Measurements from ENCODE around the gene PTPRJ.
"Not testable (repeated sequence)": the region's sequence is repeated elsewhere in the genome, so short reads cannot be mapped to it uniquely, and the experiment has no call there.

Gene PTPRJ

DNA sequence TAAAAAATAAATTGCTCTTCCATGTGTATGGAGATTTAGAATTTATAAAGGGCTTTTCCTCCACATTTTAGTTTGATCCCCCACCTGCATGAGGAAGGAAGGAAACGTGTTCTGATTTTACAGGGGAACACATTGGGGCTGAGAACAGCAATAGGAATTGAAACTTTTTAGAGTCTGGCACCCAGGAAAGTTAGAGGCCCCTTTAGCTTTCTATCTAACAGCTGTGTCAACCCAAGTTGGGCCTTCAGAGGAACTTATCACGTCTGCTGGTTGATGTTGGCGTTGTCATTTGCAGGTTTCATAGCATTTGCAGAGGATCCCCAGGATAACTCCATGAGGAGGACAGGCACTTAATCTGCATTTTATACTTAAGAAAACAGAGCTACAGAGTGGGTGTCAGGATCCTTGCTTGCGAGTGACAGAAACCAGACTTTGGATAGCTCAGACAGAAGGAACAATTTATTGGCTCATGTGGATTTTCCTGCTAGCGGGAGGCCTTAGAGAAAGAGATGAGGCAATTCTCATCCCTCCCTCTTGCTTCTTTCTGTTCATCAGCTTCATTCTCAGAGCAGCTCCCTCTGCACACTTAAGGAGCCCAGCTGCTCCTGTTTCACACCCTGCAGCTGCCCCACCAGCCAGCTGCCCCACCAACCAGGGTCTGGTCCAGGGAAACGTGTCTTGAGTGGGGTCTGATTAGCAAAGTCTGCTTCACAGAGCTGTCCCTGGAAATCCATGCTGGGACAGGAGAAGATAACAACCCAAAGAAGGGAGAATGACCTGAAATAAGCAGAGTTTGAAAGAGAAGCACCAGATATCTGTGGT, 143.8 kb downstream of the PTPRJ start:
- DNase-seq: no peak

DNA sequence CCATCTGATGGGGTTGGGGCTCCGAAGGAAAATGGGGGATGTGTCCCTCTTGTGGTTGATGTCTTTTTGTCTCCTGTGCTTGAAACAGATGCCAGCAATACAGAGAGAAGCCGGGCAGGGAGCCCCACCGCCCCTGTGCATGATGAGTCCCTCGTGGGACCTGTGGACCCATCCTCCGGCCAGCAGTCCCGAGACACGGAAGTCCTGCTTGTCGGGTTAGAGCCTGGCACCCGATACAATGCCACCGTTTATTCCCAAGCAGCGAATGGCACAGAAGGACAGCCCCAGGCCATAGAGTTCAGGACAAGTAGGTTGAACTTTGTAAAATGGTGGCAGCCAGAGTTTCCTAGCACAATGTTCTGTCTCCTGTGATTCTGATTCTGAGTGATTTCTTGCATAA, 144.5 kb downstream of the PTPRJ start:
- no peak for DNase-seq

DNA sequence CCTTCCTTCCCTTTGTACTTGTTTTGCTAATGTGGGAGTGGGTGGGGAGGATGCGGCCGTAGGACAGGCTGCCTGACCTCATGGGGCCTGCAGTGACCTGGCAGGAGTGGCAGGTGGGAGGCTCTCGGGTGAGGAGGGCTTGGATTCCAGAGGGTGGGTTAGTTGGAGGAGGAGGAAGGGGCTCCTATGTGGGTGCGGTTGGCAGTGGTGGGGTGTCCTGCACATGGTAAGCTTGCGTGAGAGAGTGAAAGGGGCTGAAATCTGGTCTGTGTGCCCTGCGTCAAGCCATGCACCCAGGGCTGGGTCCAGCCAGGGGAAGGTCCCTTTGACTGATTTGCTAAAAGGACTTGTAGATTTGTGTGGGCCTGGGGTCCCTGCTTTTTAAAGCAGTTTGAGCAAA, 145.5 kb downstream of the PTPRJ start:
- DNase-seq: no peak

DNA sequence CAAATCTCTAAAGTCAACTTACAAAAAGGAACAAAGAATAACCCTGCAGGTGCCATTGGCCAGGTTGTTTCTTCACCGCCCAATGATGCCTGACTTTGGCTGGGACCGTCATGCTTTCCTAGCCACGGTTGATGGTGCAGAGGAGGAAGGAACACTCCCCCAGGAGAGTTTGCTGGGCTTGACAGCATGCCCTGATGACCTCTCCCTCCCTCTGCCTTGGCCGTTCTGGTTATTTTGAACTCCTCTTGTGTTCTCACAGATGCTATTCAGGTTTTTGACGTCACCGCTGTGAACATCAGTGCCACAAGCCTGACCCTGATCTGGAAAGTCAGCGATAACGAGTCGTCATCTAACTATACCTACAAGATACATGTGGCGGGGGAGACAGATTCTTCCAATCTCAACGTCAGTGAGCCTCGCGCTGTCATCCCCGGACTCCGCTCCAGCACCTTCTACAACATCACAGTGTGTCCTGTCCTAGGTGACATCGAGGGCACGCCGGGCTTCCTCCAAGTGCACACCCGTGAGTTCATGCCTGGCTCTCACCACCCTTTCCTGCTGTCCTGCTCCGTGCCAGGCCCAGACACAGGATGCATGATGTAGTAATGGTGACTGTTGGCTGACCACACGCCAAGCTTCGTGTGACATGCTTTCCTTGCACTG, 147.3 kb downstream of the PTPRJ start:
- no peak for DNase-seq

DNA sequence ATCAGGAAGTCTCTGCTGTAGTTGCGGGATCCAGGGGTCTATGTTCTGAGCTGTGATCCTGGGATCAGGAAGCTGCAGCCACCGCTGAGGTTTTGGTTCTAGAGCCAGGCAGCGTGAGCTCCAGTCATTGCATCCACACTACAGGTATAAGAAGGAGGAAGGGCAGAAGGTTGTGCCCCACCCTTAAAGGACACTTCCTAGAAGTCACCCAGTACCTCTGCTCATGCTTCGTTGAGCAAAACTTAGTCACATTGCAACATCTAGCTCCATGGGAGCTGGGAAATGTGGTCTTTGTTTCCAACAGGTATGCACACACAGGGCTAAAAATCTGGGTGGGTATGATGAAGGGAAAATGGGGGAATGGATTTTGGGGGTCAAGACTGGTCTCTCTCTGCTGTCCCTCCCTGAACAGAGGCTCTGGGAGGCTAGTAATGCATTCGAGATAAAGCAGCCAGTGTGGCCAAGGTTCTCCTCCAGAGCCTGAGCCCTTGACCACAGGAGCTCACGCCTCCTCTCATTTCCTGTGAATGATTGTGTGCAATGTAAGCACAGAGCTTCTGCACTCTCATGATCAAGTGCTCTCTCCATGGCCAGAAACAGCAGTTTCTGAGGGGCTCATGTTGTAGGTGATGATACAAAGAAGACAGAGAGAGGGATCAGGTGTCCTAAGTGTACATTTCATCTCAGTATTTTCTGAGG, 149.5 kb downstream of the PTPRJ start:
- DNase-seq: no peak

DNA sequence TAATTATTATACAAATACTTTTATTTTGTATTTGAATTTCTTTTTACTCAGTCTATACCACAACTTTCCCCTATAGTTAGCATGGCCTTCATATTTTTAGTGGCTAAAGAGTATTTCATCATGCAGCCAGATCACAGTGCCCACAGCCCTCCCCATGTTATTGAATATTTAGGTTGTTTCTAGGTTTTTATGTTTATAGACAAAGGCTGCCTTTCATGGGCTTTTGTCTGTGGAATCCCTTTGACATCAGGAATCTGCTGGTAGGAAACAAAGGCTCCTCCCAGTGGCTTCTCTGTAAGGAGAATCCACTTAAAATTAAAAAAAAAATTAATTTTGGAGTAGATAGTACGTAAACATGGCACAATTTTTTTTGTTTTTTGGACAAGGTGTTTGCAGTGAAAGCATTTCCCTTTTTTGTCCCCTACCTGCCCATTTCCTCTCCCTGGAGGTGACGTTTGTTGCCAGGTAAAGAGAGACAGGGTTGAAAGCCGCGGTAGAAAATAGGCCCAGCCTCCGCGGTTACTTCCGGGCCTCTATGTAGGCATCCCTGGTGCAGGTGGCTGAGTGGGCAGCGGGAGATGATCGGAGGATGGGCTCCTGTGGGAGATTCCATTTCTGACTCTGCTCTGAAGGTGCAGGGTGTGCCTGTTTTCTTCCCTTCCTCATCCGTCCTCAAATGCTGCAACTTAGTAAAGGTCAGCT, 154.0 kb downstream of the PTPRJ start:
- no peak for DNase-seq

DNA sequence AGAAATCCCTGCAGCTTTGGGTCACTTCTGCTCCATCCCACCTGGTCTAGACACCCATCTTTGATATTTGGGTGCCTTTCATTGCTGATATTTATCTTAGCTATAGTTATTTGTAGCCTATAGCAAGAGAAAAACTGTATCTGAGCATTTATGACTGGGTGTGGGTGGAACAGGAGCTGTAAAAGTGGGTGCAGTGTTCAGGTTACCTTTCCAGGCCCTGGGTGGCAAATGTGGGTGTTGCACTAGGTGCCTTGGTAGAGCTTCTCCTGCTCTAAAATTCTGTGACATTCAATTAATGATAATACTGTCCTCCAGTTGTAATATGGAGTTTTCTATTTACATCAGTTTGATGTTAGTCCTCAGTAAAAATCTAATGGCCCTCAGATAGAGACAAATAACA, 157.9 kb downstream of the PTPRJ start:
- DNase-seq: no peak

DNA sequence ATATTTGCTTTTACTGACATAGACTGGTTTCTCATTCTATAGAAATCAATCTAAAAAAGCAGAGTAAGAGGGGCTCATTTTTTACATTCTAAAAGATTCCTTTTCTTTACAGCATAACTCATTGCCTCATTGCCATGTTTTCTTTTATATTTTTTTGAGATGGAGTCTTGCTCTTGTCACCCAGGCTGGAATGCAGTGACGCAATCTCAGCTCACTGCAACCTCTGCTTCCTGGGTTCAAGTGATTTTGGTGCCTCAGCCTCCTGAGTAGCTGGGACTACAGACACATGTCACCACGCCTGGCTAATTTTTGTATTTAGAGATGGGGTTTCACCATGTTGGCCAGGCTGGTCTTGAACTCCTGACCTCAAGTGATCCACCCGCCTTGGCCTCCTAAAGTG, 159.5 kb downstream of the PTPRJ start:
- DNase-seq: not testable (repeated sequence)

DNA sequence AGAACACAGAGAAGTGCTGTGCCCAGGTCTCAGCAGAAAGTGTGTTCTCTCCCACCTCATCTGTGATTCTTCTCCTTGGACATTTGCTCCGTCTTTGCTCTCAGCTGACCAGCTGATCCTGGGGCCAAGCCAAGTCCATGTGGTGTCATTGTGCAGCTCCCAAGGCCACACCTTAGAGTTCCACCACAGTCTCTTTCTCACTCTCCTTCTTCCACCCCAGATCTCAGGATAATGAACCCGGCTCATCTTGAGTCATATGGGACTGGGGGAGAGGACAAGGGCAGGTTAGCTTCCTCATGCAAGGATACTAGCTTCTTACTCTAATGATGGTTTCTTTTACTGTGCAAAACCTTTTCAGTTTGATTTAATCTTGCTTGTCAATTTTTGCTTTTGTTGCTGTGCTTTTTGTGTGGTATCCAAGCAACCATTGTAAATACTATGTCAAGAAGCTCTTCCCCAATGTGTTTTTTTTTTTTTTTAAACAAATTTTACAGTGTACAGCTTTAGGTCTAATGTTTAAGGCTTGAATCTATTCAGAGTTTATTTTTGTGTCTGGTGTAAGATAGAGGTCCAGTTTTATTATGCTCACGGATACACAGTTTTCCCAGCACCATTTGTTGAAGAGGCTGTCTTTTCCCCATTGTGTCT, 161.2 kb downstream of the PTPRJ start:
- DNase-seq: no peak

DNA sequence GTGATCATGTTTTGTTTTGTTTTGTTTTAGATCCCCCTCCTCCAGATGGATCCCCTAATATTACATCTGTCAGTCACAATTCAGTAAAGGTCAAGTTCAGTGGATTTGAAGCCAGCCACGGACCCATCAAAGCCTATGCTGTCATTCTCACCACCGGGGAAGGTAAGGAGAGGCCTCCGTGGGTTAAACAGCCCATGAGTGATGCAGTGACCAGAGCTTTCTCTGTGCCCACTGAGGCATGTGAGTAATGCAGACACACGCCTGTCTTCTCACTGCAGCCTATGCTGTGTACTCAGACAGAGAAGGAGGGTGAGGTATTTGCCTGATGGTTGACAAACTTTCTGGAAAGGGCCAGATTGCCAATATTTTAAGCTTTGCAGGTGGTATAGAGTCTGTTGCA, 162.5 kb downstream of the PTPRJ start:
- DNase-seq: no peak

DNA sequence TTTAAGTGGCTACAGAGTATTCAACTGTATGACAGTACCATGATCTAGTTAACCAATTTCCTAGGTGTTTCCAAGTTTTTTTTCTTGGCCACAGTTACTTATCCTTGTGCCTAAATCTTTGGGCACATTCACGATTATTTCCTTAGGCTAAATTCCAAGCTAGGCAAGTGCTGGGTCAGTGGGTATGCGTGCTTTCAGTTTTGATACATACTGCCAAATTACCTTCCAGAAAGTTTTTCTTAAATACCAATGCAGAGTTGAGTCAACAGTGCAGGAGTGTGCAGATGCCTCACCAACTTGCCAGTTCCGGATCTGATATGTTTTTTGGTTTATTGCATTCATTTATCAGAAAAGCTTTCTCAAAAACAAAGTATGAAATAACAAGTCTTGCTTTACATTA, 168.4 kb downstream of the PTPRJ start:
- no peak for DNase-seq

DNA sequence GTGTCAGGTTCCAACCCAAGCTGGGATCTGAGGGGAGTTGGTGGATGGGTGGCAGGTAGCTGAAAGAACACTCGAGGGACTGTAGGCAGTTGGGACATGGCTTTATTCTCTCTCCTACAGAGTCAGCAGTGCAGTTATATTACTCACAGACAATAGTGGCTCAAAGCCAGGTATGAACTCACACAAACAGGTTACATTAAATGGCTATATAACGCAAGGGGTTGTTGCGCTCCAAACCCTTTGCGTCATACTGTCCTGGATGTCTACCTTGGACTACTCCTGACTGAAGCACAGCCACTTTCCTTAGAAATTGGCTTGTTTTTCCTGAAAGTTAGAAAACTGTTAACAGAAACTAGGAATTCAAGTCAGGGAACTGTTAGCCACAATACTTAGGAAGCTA, 169.9 kb downstream of the PTPRJ start:
- DNase-seq: peak; percentile 40

DNA sequence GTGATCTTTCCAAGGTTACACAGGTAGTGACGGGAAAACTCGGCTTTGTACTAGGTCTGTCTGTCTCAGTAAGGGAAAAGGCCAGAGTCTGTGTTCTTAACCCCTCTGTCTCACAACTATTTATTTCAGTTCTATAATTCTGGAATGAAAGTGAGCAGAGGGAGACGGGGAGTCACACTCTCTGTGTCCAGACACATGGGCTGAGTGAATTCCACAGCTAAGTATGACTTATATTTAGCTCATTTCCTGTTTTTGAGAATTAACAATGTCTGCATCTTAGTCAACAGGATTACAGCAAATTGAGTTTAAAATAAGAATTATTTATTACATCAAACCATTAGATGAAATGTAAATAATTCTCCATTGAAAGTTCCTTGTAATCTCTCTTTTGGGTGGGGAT, 173.8 kb downstream of the PTPRJ start:
- DNase-seq: peak; percentile 18

DNA sequence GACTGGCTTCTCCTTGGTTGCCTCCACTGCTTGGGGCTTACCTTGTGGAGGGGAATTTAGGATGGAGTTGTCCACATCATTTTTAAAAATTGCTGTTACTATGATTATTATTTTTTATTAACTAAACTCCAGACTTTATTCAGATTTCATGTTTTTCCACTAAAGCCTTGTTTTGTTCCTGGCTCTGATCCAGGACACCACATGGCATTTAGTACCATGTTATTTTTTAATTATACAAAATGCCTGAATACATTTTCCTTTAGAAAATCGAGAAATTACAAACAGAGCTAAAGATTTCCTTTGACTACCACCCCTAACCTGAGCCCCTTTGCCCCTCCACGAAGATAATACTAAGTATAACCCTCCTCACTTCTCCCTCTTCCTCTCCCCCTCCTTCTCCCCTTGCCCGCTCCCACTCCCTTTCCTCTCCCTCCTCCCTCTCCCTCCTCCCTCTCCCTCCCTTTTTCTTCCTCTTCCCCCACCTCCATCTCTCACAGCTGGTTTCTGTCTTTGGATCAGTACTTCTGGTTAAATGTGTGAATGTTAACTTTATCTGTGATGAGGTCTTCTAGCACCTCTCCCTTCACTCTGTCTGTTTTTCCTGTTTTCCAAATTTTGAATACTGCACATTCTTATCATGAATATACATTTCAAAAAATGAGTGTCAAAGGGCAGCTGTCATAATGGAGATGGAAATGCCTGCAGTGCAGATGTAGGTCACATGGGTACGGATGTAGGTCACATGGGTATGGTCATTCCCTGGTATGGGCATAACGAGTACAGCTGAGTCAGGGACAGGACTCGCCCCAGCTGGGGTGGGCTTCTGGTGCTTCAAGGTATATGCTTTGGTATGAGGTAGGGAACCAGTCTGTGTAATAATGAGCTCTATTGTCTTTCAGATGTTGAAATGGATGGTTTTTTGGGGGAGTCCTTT, 181.9 kb downstream of the PTPRJ start:
- no peak for DNase-seq

DNA sequence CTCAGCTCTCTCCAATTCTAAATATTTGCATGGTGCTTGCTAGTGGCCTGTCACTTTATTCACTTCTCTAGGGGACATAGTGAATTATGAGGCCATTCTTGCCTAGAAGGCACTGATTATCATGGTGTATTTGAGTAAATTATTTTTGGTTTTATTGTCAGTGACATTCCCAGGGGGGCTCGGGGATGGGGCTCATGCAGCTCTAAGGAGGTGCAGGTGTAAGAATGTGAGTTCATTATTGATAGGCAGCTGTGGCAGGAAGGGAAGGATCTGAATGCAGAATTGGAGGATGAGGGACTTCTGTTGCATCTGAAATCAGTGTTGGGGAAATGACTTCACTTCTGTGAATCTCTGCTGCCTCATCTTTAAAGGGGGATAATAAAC, 182.5 kb downstream of the PTPRJ start:
- DNase-seq: no peak

DNA sequence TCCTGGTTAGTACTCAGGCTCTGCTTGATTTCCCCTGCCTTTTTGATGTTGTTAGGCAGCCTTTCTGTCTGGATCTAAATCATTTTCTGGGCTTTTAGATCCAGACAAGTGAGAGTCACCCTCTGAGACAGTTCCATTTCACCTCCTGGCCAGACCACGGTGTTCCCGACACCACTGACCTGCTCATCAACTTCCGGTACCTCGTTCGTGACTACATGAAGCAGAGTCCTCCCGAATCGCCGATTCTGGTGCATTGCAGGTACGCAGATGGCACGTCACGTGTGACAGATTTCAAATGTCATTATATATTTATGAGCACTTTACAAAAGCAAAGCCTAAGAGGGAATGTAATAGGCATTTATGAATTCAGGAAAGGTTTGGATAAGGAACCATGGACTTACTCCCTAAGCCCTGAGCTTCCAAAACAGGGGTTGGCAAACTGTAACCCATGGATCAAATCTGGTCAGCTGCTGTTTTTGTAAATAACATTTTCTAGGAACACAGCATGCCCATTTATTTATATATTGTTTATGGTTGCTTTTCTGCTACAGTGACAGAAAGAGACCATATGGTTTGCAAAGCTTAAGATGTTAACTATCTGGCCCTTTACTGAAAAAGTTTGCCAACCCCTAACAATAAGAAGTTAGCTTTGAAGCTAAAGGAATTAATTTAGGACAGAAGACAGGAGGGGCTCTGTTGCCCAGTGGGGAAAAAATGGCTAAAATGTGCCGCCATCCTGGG, 183.2 kb downstream of the PTPRJ start:
- DNase-seq: no peak

DNA sequence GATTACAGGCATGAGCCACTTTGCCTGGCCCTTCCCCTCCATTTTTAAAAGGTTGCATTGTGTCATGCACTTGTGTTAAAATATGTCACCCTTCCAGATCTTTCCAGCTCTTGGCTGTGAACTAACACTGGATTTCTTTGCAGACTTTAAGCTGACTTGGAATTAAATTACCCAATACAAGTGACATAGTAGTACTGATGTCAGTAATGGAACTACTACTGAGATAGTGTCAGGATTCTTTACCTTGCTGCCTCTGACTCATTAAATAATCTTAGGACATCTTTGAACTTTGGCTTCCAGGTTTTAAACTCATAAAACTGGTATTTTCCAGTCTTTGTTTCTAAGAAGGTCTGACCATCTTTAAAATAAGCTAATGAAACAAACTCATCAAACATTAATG, 184.5 kb downstream of the PTPRJ start:
- DNase-seq: no peak

DNA sequence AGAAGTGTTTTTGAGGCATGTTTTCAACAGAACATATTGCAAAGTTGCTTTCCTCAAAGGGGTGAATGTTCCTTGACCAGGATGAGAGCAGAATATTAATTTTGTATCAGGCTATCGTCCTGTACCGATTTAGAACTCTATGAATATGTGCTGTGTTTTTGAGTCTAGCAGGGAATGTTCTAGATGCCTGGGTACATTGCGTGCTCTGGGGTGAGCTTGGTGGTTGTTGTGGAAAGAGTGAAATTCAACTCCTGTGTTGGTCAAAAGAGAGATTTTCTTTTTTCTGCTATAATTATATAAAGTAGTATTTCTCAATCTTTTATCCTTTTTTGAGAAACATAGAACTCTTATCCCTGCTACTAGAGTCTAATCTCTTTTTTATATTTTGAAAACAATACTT, 185.1 kb downstream of the PTPRJ start:
- DNase-seq: no peak

DNA sequence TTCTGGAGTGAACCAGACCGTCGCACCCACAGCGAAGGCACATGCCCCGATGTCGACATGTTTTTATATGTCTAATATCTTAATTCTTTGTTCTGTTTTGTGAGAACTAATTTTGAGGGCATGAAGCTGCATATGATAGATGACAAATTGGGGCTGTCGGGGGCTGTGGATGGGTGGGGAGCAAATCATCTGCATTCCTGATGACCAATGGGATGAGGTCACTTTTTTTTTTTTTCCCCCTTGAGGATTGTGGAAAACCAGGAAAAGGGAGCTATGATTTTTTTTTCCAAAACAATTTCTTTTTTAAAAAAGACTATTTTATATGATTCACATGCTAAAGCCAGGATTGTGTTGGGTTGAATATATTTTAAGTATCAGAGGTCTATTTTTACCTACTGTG, 187.0 kb downstream of the PTPRJ start:
- DNase-seq: peak; percentile 31

DNA sequence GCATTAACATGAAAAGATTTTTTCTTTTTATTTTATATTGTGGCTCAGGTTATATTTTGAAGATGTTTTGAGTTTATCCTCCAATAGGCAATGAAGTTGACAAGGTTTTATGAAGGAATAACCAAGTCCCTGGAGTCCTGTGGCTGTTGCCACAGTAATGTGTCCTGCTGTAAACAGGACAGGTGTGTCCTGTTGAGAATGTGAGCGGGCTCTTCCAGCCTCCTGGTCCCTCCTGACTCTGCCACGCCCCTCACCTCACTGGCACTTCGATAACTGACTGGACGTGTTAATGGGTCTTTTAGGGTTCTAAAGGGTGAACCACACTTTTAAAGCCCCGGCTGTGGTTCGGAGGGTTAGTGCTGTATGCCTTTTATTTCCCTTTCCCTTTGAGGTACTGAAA, 188.5 kb downstream of the PTPRJ start:
- DNase-seq: no peak

DNA sequence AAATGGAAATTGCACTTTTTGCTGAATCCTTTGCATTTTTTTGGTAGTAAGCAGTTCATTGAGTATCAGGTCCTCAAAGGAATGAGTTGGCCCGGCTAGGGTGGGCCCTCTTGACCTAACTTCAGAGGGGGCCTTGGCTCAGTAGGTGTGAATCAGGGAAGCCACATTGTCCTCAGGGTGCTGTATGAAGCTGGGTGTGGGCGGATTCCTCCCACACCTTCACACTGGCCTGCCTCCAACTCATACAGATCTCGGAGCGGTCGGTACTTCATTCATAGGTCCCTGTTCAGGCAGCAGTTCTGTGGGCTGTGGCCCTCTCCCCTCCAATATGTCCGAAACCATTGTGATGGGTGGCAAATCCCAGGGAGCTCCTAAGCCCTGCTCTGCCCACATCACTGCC, 188.9 kb downstream of the PTPRJ start:
- DNase-seq: no peak
